Measurements from ENCODE around the gene C22orf23.

Gene C22orf23

DNA sequence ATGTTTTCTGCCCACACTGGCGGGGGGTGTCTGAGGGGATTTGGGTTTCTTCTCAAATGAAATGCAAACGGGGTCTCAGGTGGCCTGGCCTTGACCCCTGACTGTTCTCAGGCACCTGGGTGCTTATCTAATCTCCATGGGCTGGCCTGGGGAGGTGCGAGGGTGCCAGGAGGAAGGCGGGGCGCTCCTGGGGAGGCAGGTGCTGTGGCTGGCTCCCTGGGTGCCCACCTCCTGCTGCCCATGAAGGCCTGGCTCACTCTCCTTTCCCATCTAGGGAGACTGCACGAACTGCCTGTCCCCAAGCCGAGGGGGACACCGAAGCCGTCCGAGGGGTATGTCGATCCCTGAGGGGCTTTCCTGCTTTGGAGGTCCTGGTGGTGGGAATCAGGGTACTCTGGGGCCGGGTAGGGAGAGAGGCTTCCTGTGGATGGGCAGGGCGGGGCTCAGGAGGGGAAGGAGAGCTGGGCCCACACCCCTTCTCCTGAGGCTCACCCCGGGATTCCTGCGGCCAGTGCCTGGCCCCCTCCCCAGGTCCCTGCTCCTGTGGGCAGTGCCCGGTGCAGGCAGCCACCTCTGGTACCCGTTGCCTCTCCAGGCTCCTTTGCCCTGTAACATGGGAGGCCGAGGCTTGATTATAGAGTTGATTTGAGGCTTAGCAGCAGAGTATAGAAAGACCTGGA, 28.9 kb downstream of the C22orf23 start:
- DNase-seq, result no peak

DNA sequence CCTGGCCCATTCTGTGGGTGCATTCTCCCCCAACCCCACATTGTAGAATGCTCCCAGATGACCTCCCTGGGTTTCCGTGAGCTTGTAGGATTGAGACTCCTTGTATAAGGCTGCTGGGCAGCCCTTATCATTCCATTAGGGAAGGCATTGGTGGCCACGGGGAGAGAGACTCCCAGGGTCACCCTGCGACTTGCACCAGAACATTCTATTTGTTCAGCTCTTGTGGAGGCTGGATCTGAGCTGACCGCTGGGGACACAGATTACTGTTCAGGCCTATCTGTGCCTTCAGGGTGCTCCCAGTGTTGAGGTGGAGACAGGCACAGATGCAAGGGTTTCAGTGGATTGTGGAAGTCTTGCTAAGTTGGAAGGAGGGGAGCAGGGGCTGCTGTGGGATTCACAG, 29.5 kb downstream of the C22orf23 start:
- no peak for DNase-seq

DNA sequence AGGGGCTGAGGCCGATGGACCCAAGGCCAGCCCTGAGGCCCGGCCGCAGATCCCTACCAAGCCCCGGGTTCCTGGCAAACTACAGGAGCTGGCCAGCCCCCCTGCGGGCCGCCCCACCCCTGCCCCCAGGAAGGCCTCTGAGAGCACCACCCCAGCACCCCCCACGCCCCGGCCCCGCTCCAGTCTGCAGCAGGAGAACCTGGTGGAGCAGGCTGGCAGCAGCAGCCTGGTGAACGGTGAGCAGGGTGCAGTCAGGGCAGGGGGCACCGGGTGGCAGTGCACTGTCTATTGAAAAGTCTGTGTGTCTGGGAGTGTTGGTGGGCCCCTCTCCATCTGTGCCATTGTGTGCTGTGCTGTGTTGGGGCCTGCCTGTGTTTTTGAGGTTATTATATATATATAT, 31.2 kb downstream of the C22orf23 start:
- no peak for DNase-seq

DNA sequence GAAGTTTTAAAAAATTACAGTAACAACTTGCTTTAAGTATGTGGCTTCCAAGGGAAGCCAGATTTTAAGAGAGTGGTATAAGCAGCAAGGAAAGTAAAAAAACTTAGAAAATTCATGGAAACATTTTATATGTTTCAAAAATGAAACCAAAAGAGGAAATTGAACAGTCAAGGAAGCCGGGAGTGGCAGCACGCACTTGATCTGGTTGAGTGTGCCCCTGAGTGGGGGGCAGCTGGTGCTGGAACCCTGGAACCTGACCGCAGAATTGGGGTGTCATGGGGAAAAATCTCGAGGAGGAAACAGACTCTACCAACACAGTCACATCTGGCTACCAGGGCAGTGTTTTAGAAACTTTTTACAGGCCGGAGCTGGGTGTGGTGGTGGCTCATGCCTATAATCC, 33.3 kb downstream of the C22orf23 start:
- no peak for DNase-seq

DNA sequence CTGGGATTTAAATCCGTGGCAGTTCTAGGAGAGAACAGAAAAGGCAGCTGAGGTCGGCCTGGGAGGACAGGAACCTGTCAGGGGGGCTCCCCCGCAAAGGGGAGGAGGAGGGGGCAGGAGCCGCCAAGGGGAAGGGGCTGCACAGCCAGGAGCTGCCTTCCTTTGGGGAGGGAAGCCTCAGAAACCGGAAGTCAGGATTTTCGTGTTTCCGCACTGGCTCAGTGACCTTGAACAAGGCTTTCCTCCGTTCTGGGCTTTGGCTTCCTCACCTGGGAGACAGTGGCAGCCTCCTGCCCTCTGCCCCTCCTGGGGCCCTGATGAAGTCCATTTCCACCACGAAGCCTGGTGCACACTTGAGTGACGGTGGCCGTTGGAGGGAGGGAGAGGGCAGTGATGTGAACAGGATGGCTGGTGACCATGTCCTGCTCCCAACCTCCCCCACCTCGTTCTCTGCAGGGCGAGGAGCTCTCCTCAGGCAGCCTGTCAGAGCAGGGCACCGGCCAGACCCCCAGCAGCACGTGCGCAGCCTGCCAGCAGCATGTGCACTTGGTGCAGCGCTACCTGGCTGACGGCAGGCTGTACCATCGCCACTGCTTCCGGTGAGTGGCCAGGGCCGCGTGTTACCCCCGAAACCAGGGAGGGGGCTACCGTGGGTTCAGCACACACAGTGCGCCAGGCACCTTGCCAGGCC, 34.7 kb downstream of the C22orf23 start:
- no peak for DNase-seq

DNA sequence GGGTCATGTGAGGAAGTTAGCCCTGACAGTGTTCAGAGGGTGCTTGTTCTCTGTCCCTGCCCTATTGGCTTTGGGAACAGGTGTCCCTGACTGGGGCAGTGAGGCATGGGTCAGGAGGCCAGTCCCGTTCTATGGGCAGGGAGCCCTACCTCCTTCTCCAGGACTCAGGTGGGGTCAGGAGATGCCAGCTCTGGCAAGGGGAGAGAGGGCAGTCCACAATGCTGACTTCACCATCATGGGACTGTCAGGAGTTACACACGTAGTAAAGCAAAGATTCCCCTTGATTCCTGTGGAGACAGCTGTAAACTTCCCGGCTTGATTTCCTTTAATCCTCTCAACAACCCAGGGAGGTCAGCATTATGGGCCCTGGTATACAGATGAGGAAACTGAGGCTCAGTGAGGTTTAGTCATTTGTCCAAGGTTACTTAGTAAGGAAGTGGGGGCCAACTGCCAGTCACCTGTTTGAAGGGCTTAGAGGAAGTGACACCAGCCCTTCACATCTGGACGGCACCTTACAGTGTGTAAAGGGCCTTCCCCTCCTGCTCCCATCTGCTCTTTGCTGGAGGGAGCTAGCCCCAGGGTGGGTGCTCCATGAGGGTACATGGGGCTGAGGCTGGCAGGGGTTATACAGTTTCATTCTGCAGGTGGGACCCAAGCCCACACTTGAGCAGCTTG, 35.4 kb downstream of the C22orf23 start:
- DNase-seq, result no peak

DNA sequence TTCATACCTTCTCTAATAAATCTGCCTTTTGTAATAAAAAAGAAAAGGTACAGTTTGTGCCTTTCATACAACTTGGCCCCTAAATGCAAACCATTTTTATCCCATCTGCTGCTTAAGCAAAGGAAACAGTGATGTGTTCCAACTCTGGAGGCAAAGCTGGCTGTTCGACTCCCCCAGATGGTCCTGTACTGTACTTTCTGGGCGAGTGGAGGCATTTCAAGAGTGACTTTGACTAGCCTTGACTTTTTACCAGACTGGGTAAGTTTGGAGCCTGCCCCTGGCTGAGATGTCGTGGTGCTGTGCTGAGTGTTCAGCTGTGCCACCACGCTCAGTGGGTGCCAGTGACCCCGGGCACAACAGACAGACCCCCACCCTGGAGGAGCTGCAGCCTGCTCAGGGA, 37.1 kb downstream of the C22orf23 start:
- no peak for DNase-seq

DNA sequence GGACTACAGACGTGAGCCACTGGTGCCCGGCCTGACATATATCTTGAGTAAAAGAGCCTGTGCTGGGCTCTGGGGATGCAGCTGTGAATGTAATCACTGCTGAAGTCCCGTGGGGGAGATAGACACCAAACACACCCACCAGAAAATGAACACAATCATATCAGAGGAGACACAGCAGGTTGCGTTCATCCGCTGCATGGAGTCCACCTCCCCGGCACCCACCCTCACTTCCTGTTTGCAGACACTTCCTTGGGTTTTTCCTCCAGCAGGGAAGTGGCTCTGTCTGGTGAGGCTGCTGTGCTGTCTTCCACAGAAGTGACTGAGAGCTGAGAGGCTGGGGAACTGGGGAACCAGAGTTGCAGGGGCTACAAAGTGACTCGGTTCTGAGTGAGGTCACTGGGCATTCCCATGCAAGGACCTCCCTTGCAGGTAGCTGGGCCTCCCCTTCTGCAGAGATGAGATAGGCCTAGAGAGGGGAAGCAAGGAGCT, 40.1 kb downstream of the C22orf23 start:
- DNase-seq, result no peak

DNA sequence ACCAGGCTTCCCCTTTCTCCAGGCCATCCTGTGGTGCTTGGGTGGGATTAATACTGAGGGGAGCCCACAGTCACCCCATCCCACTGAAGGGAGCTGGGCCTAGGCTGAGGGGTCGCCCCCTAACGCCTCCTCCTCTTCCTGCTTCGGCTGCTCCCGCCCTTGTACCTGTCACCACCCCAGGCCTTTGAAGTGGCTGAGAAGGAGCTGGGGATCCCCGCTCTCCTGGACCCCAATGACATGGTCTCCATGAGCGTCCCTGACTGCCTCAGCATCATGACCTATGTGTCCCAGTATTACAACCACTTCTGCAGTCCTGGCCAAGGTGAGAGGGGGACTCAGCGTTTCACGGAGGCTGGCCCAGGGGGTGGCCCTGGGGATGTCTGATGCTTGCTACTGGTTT, 41.2 kb downstream of the C22orf23 start:
- DNase-seq, result no peak

DNA sequence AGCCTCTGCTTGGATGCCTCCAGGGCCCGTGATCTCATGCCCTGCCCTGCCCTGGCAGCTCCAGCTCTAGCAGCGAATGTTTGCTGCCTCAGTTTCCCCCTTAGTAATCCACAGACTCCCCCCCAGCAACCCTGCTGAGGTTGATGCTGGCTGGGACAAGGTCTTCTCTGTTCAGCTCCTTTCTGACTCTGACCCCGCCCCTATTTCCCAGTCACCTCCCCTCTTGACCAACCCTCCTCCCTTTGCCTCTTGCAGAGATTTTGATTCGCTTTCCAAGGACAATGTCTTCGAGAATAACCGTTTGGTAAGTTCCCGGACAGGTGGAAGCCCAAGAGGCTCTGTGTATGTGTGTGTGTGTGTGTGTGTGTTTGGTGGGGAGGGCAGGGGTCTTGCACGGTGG, 41.7 kb downstream of the C22orf23 start:
- no peak for DNase-seq

DNA sequence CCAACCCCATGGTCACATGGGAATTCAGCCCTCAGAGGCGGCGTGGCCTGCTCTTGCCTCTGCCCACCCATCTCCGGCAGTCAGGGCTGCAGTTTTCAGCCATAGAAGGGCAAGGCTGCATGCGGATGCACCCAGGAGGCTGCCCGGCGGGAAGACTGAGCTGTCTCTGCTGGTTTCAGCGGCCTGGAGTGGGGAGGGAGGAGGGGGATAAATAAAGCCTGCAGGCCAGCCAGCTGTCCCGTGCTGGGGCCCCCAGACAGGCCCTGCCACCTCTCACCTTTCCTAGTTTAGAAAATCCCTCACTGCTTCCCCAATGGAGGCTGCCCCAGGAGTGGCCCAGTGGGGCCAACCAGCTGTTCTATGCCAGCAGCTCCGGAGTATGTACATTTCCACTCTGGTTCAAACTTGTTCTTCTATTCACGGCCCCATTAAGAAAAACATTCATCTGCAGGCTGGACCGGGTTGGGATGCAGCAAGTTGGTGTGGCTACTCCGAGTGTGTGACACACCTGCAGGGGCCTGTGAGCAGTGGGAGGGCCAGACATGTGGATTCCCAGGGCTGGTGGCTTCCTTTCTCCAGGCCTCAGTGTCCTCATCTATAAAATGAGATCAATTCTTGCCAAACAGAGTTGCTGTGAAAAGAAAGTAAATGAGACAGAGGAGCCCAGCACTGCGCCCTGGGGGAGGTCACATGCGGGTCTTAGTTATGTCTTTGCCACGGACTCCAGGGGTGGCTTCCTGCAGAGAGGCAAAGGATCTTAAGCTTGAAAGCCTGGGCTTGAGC, 42.3 kb downstream of the C22orf23 start:
- DNase-seq, result no peak

DNA sequence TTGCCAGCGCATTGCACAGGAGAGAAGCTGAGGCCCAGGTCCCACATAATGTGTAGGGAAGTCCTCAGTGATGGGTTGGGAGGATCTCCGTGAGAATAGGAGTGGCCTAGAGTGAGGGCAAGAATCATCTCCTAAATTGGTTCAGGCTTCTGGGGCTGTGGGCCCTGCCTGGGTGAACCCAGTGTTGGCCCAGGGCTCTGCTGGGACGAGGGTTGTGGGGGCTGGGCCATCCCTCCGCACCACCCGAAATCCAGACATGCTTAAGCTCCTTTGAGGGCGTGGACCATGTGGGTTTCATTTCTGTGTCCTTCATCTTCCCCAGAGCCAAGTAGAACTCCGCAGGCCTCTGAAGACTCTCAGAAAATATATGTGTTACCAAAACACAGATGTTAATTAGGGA, 43.6 kb downstream of the C22orf23 start:
- DNase-seq, result no peak

DNA sequence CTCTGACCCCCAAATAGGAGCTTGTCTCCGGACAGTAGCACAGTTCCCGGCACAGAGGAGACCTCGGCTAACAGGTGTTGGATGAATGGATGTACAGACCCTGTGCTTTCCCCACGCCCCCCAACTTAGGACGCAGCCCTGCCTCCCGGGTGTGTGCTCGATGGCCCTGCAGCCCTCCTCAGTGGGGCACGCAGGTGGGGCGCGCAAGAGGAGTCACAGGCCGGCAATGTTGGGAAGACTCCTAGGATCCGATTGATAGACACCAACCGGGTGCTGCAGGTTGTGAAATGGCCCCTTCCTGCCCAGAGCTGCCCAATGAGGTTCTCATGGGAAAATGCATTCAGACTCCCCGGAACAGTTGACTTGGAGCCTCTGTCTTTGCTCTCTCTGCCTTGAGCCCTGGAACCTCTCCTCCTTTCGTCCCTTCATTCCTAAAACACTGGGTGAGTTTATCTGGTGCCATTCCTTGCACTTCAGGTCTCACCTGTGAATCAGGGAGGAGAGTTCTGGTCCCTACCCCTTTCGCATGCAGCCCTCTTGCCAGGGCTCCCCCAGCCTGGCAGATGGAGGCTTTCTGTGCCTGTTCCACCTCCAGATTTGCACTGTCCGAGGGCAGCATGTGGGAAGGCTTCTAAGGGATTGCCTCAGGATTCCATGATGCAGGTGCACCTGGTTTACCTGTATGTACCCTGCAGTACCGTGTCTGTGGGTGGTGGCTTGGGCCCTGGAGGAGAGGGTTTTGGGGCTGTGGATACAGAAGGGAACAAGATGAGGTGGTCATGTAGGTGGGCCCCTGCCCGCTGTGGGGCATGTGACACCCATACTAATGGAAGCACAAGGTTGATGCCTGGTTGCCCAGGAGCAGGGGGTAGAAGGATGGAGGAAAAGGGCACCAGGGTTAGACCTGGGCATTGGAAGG, 46.1 kb downstream of the C22orf23 start:
- no peak for DNase-seq

DNA sequence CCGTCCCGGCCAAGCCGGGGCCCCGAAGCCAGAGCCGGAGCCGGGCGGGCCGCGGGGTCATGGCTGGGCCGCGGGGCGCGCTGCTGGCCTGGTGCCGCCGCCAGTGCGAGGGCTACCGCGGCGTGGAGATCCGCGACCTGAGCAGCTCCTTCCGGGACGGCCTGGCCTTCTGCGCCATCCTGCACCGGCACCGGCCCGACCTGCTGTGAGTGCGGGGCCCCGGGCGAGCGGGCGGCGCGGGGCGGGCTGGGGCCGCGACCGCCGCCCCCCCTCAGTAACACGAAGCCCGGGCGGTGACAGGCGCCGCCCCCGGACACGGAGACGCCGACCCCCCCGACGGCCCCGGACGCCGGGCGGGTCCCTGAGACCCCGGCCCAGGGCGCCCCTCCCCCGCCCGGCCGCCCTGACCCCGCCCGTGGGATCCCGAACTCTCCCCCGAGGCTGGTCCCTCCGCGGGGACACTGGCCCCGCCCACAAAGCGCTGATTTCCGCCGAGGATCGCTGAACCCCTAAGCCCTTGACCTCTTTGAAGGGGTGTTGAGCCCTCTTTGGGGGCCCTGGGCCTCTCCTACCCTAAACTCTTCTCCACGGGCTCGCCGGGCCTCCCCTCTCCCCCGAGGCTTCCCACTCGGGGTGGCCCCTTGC, 46.9 kb downstream of the C22orf23 start:
- DNase-seq, result no peak

DNA sequence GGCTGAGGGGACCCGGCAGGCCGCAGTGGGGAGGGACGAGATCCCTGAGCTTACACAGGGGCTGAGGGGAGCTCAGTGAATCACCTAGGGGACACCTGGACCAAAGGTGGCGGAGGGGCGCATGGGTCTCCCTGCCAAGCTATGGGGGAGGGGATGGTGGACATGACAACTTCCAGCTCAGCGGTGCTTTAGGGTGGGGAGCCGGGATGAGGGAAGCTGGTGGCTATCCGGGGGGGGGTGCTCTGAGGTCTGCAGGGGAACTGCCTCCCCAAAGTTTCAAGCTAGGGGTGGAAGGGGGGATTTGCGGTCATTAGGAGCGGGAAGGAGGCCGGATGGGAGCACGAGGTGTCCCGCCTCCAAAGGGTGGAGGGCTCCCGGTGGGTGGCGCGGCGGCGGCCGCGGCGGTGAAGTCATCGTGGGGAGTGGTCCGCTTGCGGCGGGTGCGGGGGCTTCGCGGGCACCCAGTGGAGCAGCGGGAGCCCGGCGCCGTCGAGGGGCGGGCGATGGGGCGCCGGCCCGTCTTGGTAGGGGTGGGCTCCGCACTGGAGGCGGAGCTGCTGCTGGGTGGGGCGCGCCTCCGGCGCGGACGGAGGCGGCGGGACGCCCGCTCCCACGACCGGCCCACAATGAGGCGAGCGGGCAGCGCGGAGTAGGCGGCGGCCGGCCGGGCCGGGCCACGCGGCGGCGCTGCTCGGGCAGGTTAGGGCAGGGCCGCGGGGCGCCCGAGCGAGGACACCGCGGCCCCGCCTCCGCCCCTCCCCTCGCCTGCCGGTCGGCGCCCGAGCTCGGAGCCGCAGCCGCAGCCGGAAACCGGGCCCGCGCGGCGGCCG, 47.7 kb downstream of the C22orf23 start, which contains the start of gene MICALL1:
Gene MICALL1, plus strand, starts transcription at position 764 of the 830 bp plus-strand sequence. CDS start 126 bp downstream, outside the sequence.
- DNase-seq, result peak; percentile 25

DNA sequence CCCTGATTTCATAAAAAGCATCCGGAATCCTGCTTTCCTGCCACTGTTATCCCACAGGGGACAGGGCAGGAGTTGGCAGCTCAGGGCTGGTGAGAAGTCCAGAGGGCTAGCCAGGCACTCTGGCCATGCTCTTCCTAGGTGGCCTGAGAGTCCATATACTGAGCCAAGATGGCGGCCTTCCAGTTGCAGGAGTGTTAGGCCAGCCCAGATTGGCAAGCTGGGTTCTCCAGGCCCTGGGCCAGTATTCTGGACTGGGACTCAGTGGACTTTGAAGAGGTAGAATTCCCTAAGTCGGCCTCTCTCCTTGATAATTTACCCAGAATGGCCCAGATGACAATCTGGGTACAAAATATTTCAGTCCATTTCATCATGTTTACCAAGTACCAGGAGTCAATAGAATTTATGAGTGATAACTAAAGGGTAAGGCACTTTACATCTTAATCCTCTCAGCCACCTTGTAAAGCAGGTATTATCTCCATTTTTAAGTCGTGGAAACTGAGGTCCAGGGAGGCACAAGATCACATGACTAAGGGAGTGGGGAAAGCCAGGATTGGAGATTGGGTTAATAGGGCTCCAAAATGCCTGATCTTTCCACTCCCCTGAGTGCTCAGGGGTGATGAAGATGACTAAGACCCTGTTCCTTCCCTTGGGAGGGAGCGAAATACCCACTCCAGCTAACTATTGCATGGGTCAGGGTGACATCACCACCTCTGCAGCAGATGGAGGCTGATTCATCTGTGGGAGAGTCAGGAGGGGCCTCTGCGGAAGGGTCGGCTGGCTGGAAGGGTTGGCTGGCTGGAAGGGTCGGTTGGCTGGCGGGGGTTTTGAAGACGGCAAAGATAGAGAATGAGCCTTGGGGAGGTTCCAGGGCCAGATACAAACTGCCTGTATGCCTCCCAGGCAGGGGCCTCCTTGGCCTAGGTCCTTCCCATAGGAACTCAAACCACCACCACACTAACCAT, 48.5 kb downstream of the C22orf23 start:
- DNase-seq, result no peak

DNA sequence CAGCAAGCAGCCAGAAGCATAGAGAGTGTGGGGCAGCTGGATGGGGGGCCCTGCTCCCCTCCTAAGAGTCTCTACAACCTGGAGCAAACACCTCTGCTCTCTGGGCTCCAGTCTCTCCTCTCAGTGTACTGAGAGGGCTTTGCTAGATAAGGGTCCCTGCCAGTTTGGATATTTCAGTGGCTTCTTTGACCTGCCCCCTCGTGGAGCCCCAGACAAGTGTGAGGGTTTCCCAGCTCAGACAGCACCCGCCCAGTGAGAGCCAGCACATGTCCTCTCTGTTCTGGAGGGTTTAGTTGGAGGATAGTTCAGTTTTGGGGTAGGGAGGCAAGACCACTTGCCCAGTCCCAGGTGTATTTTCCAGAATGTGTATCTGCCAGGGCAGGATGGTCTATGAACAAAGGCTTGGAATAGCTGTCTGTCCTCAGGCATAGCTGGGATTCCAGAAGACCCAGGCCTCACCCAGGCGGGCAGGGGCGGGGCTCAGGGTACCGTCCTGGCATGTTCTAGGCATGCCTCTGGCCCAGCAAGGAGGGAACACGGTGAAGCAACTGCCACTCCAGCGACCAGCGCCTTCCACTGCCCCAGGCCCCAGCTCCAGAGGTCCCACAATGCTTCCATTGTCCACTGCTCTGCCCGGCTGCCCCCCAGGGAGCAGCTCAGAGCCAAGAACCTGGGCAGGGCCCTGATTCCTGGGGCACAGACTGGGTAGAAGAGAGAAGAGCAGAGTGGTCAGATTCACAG, 54.8 kb downstream of the C22orf23 start:
- DNase-seq, result no peak

DNA sequence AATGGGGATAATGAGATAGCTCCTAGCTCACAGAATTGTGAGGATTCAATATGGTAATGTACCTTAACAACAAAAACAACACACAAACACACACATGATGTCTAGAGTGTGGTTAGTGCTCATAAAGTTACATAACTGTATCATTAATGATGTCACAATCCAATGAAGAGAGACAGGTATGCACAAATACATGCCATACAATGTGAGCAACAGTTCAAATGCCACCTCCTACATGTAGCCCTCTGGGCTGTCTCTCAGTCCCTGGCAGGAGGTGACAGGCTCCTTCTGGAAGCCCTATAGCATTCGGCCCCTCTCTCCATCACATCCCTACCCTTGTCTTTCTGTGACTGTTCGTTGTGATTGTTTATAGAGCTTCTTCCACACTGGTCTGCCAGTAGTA, 55.6 kb downstream of the C22orf23 start:
- no peak for DNase-seq

DNA sequence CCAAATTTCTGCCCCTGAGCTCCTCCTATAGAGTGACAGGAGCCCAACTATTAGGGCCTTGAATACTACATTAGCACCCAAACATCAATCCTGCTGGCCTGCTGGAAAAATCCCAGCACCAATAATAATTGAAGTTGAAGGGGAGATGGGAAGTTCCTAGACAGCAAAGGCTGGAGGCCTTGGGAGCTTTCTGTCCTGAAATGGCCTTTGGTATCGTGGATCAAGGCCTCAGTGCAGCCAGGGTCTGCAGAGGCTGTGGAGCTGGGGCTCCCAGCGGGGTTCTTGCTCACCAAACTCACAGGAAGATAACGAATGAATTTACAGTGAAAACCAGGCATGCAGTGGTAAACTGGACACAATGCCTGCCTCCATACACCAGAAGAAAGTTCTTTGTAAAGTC, 56.5 kb downstream of the C22orf23 start:
- DNase-seq, result no peak
